Cardiac muscle cell (in vitro differentiated cells and primary cell): ENCODE data around the gene MRPL21. TPM values are rescaled to one million over a fixed set of nuclear protein-coding genes. Genes with fewer than 3 reads are reported as not detected.
A peak's percentile ranks its signal among the peaks of the same experiment; 100 is the strongest.
"Not testable (repeated sequence)": the region's sequence is repeated elsewhere in the genome, so short reads cannot be mapped to it uniquely, and the experiment has no call there.

Experiments used
- DNase-seq, 2 donors: peaks; one replicate each; pipeline versions ENCODE4 v3.0.0 to v3.0.0-alpha.2; 2010 to 2017; ENCODE audit warnings: low read depth in 1 of 2, low spot score in 1 of 2
- H3K27ac ChIP-seq: fragments of 200-600 bp; sonication (generic); 2 replicates; pipeline ENCODE4 v1.5.1; 2016
- H3K27me3 ChIP-seq: fragments of 200-600 bp; sonication (generic); 2 replicates; pipeline ENCODE4 v1.6.0; 2016; ENCODE audit warnings: control low read depth
- H3K36me3 ChIP-seq: fragments of 200-600 bp; sonication (generic); 2 replicates; pipeline ENCODE4 v1.5.1; 2016; ENCODE audit warnings: control low read depth
- H3K4me1 ChIP-seq: fragments of 200-600 bp; sonication (generic); 2 replicates; pipeline ENCODE4 v1.8.1; 2017; ENCODE audit warnings: low read depth, mild to moderate bottlenecking, mixed run types
- H3K4me3 ChIP-seq: fragments of 200-600 bp; sonication (generic); 2 replicates; pipeline ENCODE4 v1.5.1; 2016; ENCODE audit warnings: mild to moderate bottlenecking
- H3K9me3 ChIP-seq: fragments of 200-600 bp; sonication (generic); 2 replicates; pipeline ENCODE4 v1.5.1; 2017; ENCODE audit warnings: low read depth, mild to moderate bottlenecking, control low read depth
- polyA plus RNA-seq: library from polyadenylated mRNA; unstranded; fragments of >200 nt; fragmentation: Nextera tagmentation; extraction: Ambion mirVana; gene quantifications from 2 replicates; pipeline ENCODE4 v1.2.1, GENCODE V29; 2016
- total RNA-seq: library from RNA; depleted of rRNA; stranded (reverse); fragments of >200 nt; gene quantifications from 2 replicates; pipeline ENCODE4 v1.2.3, GENCODE V29; 2016
- TF ChIP-seq, protein P1 (sequence below): IDR thresholded peaks from 2 replicates; pipeline ENCODE4 v1.5.1; 2012; ENCODE audit warnings: low read depth, mild to moderate bottlenecking, low read length

The MRPL21 gene
- total and polyA plus RNA-seq, 2 experiments from 2014 or later: 75.9 to 220 TPM

- no peak for DNase-seq
- H3K4me1 ChIP-seq: no peaks in the 10 kb centered on the region
- H3K27ac ChIP-seq: no peak overlapping the region
- H3K36me3 ChIP-seq: peaks cover 50% of the 10 kb centered on the region
- TF ChIP-seq, protein P1, sequence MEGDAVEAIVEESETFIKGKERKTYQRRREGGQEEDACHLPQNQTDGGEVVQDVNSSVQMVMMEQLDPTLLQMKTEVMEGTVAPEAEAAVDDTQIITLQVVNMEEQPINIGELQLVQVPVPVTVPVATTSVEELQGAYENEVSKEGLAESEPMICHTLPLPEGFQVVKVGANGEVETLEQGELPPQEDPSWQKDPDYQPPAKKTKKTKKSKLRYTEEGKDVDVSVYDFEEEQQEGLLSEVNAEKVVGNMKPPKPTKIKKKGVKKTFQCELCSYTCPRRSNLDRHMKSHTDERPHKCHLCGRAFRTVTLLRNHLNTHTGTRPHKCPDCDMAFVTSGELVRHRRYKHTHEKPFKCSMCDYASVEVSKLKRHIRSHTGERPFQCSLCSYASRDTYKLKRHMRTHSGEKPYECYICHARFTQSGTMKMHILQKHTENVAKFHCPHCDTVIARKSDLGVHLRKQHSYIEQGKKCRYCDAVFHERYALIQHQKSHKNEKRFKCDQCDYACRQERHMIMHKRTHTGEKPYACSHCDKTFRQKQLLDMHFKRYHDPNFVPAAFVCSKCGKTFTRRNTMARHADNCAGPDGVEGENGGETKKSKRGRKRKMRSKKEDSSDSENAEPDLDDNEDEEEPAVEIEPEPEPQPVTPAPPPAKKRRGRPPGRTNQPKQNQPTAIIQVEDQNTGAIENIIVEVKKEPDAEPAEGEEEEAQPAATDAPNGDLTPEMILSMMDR: no peak
- H3K9me3 ChIP-seq: no peaks in the 10 kb centered on the region
- no peak overlapping the region for H3K4me3 ChIP-seq
- no peaks in the 10 kb centered on the region for H3K27me3 ChIP-seq
Measured at GRCh38 chr11:68893282-68893681, 10.3 kb downstream of the MRPL21 start.

GRCh38 chr11:68892576-68892975, 11.1 kb downstream of the MRPL21 start:
- TF ChIP-seq, protein P1: no peak

GRCh38 chr11:68891351-68891948, 12.2 kb downstream of the MRPL21 start:
- TF ChIP-seq, protein P1: no peak
- Histone ChIP-seq H3K4me3 (no peak overlapping the region), H3K27me3 (no peaks in the 10 kb centered on the region), H3K9me3 (no peaks in the 10 kb centered on the region), H3K36me3 (peaks cover 43% of the 10 kb centered on the region), H3K4me1 (no peaks in the 10 kb centered on the region), H3K27ac (peak overlapping the region; percentile 28)
- no peak for DNase-seq

More at GRCh38 chr11:68892576-68892975, 11.1 kb downstream of the MRPL21 start:
- Histone ChIP-seq H3K27ac (no peak overlapping the region), H3K9me3 (no peaks in the 10 kb centered on the region), H3K36me3 (peaks cover 49% of the 10 kb centered on the region), H3K4me3 (no peak overlapping the region), H3K4me1 (no peaks in the 10 kb centered on the region), H3K27me3 (no peaks in the 10 kb centered on the region)
- no peak for DNase-seq

GRCh38 chr11:68890490-68891231, 13.0 kb downstream of the MRPL21 start:
- TF ChIP-seq, protein P1: no peak
- H3K4me1 ChIP-seq: no peaks in the 10 kb centered on the region

GRCh38 chr11:68889948-68890446, 13.6 kb downstream of the MRPL21 start:
- H3K27ac ChIP-seq: no peak overlapping the region
- peak; percentile 54 to 80 for DNase-seq
- H3K27me3 ChIP-seq: no peaks in the 10 kb centered on the region
- TF ChIP-seq, protein P1: peak; percentile 72
- no peak overlapping the region for H3K4me3 ChIP-seq
- peaks cover 31% of the 10 kb centered on the region for H3K36me3 ChIP-seq
- H3K9me3 ChIP-seq: no peaks in the 10 kb centered on the region
- H3K4me1 ChIP-seq: no peaks in the 10 kb centered on the region

More at GRCh38 chr11:68890490-68891231, 13.0 kb downstream of the MRPL21 start:
- H3K27ac ChIP-seq: peak overlapping the region; percentile 28
- peaks cover 35% of the 10 kb centered on the region for H3K36me3 ChIP-seq
- no peaks in the 10 kb centered on the region for H3K9me3 ChIP-seq
- no peaks in the 10 kb centered on the region for H3K27me3 ChIP-seq
- no peak overlapping the region for H3K4me3 ChIP-seq
- DNase-seq: peak in 1 of 2 donors; percentile 80

DNA sequence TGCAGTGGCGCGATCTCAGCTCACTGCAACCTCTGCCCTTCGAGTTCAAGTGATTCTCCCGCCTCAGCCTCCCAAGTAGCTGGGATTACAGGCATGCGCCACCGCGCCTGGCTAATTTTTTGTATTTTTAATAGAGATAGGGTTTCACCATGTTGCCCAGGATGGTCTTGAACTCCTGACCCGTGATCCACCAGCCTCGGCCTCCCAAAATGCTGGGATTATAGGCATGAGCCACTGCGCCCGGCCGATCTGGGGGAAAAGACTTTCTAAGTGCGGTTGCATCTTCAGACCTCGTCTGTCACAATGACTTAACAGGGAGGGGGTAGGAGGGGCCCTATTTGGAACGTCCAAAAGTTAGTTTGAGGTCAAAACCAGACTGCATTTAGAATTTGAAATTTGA, 18.8 kb downstream of the MRPL21 start:
- H3K27ac ChIP-seq, DNase-seq, H3K4me3 ChIP-seq, H3K9me3 ChIP-seq, H3K36me3 ChIP-seq, H3K27me3 ChIP-seq, H3K4me1 ChIP-seq: not testable (repeated sequence)
